ENCODE data around the gene RHEX.

GRCh38 chr1:206109718-206110117 is 56.7 kb downstream of the RHEX start:
- TF ChIP-seq CTCF (conservative IDR thresholded peaks at IDR 0.05): no peak
- TF ChIP-seq ZFX (IDR thresholded peaks at IDR 0.05): no peak
